Activated naive CD4-positive, alpha-beta T cell treated with anti-CD3 and anti-CD28 coated beads, Interleukin-2, amount 50 U/mL, for 72 hours (primary cell): Measurements from ENCODE around the gene HS6ST2. TPM values are rescaled to one million over a fixed set of nuclear protein-coding genes. Genes with fewer than 3 reads are reported as not detected.

Experiments used
- ATAC-seq, 2 donors: fragments of 150-1000 bp; cut with Tn5 transposase; 2 replicates each; pipeline ENCODE4 v1.10.0; 2021; ENCODE audit warnings: mild to moderate bottlenecking in 2 of 2, moderate library complexity in 2 of 2
- DNase-seq, 2 donors: peaks; one replicate each; pipeline ENCODE4 v3.0.0; 2021 to 2022; ENCODE audit warnings: low spot score in 2 of 2
- H3K27ac Mint-ChIP-seq, 2 donors: one replicate each; pipeline ENCODE4 v1.8.0; 2022; ENCODE audit warnings: mild to moderate bottlenecking in 2 of 2, mixed read lengths in 2 of 2
- H3K36me3 Mint-ChIP-seq, 2 donors: one replicate each; pipeline ENCODE4 v1.8.0; 2022; ENCODE audit warnings: mixed read lengths in 2 of 2
- H3K9me3 Mint-ChIP-seq, 2 donors: one replicate each; pipeline ENCODE4 v1.8.0; 2022; ENCODE audit warnings: mixed read lengths in 2 of 2
- total RNA-seq, 2 donors: library from RNA; stranded (reverse); gene quantifications; one replicate each; pipeline ENCODE4 v1.2.3, GENCODE V29; 2022

HS6ST2 gene
- total RNA-seq, 2 donors from 2014 or later: 0.16 to 1.8 TPM

DNA sequence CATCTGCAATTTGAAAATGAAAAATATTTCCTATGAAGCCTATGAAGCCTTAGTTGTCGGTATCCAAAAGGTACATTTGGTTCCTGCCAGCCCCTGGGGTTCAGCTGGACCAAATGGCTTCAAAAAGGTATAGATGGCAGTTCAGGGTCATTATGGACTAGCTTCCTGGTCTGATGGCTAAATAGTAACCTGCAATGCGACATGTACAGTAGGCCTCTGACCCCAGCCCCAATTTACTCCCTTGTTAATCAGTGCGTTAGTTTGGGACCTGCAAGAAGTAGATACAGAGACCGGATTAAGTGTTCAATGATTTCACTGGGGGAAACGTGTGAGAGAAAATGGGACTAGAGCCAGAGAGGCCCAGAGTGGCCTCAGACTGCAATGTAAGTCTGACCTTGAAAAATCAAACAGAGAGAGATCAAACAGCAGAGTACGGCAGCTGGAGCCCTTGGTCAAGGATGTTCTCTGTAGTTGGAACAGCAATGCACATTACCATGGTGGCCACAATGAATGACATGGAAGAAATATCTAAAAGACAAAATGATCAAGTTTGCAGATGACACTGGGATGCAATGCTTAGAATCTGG is 354.6 kb downstream of the HS6ST2 start:
- H3K27ac Mint-ChIP-seq: no peak overlapping the region
- no peak for DNase-seq

DNA sequence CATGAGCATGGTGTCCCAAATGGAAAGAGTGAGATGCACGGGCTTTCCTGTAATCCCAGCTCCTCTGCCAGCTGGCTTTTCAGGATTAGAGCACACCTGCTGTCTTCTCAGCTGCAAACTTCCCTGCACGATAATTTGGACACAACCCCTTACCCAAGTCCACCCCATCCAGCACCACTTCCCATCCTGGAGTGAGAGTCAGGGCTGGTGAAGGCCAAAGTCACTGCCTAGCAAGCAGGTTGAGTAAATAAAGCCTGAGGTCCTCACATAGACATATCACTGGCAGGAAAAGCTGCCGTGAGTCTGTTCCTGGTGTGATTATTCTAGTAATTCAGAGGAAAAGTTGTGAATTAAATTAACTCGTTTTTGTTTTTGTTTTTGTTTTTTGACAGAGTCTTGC is 355.7 kb downstream of the HS6ST2 start:
- H3K36me3 Mint-ChIP-seq: no peaks in the 10 kb centered on the region
- H3K9me3 Mint-ChIP-seq: no peaks in the 10 kb centered on the region
- H3K27ac Mint-ChIP-seq: no peak overlapping the region
- ATAC-seq (no peak), DNase-seq (no peak)

More for the DNA sequence above, 354.6 kb downstream of the HS6ST2 start:
- ATAC-seq: no peak
- Mint-ChIP-seq H3K36me3 (no peaks in the 10 kb centered on the region), H3K9me3 (no peaks in the 10 kb centered on the region)

DNA sequence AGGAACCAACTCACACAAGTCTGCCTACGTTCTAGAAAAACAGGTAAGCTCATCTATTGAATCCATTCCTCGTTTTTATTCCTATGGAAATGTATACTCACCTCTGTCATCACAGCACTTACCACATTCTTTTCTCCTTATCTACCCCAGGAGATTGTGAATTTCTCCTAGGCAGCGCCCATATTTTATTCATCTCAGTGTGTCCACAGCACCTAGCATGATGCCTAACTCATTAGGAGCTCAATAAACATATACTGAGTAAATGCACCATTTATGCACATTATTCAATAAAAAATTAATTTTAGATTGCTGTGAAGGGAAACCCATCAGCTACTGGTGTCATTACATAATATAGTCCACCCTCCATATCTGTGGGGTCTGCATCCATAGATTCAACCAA is 363.4 kb downstream of the HS6ST2 start:
- DNase-seq: no peak
- no peak for ATAC-seq

DNA sequence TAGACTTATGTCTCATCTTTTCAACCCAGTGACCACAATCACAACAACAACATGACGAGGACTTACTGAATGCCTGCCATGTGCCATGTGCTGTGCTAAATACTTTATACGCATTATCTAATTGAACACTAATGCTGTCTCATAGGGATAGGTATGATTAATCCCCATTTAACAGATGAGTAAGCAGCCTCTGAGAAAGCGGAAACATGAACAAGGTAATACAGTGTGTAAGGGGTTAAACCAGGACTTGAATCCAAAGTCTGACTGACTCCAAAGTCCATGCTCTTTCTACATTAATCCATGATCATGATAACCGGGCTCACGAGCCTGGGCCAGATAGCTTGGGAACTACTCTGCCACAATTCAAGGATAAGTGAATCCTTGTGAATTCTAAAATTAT is 364.3 kb downstream of the HS6ST2 start:
- Mint-ChIP-seq H3K36me3 (no peaks in the 10 kb centered on the region), H3K27ac (no peak overlapping the region), H3K9me3 (no peaks in the 10 kb centered on the region)
- ATAC-seq (no peak), DNase-seq (no peak)

More for the DNA sequence above, 363.4 kb downstream of the HS6ST2 start:
- Mint-ChIP-seq H3K36me3 (no peaks in the 10 kb centered on the region), H3K27ac (no peak overlapping the region), H3K9me3 (no peaks in the 10 kb centered on the region)

DNA sequence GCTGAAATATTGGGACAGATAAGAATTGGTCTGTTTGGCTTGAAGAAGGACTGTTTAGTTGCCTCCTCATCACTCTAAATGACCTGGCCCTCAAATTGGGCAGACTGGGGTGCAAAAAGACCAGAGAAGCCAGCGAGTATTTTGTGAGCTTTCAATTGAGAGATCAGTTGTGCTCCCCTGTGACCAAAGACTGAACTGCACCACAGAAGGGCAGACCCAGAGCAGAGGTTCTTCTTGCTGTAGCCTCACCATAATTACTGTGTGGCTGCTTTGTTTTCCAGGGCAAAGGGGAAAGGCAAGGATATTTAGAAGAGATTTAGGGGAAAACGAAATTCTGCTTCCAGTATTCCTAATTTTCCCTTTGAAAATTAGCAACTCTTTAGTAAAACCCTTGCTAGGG is 365.5 kb downstream of the HS6ST2 start:
- H3K36me3 Mint-ChIP-seq: no peaks in the 10 kb centered on the region
- no peaks in the 10 kb centered on the region for H3K9me3 Mint-ChIP-seq
- ATAC-seq: no peak
- DNase-seq: no peak
- H3K27ac Mint-ChIP-seq: no peak overlapping the region

DNA sequence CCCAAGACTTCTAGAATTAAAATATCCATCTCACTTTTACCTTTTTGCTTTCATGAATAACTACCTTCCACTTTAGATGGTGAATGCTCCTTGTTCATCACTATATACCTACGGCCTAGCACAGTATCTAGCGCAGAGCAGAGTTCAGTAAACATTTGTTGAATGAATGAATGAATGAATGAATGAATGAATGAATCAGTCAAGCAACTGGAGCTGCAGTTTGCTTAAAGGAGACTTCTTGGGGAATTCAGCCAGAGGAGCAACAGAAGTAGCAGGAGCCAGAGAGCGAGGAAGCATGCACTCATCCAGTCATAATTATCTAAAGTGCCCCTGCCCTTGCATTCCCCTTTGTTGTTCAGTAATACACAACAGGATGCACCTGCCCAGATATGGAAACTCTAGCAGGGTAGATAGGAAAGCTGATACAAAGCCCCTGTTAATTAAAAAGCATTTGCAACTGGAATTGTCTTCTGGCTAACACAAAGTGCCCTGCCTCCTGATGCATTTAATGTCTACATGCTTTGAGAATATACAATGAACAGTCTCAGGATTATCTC is 366.6 kb downstream of the HS6ST2 start:
- no peaks in the 10 kb centered on the region for H3K36me3 Mint-ChIP-seq
- ATAC-seq (no peak), DNase-seq (no peak)
- no peak overlapping the region for H3K27ac Mint-ChIP-seq
- no peaks in the 10 kb centered on the region for H3K9me3 Mint-ChIP-seq

DNA sequence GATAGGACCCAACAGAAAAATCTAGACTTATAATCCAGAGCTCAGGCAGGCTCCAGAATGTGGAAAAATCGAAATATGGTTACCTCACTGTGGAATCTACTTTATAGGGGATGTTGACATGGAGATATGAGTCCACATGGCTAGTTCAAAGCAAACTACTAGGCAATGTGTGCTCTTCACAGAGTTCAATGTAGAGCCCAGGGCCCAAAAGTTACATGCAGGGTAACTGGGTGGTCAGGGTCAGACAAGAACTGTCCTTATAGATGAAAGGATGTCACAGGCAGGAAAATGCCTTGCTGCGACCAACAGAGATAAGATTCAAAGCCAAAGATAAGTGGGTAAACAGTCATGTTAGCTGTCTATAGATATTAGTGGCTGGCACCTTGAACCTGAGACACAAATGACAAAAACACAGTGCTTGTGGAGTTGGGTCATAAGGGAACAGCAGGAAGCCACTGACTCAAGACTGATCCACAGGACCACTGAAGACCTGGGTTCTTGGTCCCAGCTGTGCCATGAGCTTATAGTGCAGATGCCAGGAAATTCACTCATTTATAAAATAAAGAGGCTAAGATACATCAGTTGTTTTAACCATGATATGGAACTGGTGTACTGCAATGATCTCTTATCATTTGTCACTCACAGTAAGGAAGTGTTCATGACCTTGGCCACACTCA is 367.9 kb downstream of the HS6ST2 start:
- no peak for DNase-seq
- no peak overlapping the region for H3K27ac Mint-ChIP-seq
- H3K9me3 Mint-ChIP-seq: no peaks in the 10 kb centered on the region
- ATAC-seq: no peak
- H3K36me3 Mint-ChIP-seq: no peaks in the 10 kb centered on the region

DNA sequence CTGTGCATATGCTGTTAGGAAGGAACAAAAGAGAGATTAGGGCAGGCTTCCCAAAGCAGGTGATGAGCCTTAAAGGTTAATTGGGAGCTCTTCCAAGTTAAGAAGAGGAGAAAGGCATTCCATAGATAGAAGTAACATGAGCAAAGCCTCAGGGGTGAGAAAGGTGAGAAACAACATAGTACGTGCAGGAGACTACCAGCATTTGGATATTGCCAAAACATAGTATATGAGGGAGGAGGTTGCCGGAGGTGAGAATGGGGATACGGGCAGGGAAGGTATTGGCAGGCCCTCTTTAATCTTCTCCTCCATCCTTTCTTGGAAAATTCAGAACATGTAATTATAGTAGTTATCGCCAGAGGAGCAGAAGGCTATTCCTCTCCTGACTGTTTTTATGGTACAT is 373.5 kb downstream of the HS6ST2 start:
- Mint-ChIP-seq H3K27ac (no peak overlapping the region), H3K9me3 (peaks cover 0 to 6% of the 10 kb centered on the region in 2 donors), H3K36me3 (no peaks in the 10 kb centered on the region)
- no peak for ATAC-seq
- no peak for DNase-seq

DNA sequence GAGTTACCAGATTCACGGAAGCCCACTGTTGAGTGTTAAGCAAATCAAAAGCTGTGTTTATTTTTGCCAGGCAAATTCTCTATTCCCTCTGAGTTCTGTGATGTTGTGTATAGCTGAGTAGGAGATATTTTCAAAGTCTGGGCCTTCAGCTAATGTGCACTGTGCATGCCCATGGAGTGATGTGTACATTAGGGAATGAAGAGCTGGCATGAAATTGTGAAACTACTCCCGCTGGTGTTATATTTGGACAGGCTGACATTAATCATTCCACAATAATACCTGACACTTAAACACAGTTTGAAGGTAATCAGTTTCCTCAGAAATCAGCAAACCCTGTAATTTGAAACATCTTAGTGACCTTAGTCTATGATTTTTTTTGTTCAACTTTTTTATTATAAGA is 381.5 kb downstream of the HS6ST2 start:
- no peak overlapping the region for H3K27ac Mint-ChIP-seq
- no peaks in the 10 kb centered on the region for H3K36me3 Mint-ChIP-seq
- no peak for ATAC-seq
- no peak for DNase-seq
- H3K9me3 Mint-ChIP-seq: peaks cover 0 to 3% of the 10 kb centered on the region in 2 donors

Other genes with a start within 250 kb of the HS6ST2 start
- not detected for gene USP26, start 138.5 kb upstream of the HS6ST2 start, total RNA-seq